Neural progenitor cell (in vitro differentiated cells): ENCODE data around the gene PDHX.

Source experiments
- CTCF ChIP-seq: fragments of 200-600 bp; sonication (generic); IDR thresholded peaks from 2 replicates; pipeline ENCODE4 v1.5.1; 2017; ENCODE audit warnings: antibody characterized with exemption, mild to moderate bottlenecking
- EZH2 ChIP-seq: fragments of 200-600 bp; sonication (generic); IDR thresholded peaks from 2 replicates; pipeline ENCODE4 v1.6.1; 2017; ENCODE audit warnings: antibody characterized with exemption, mild to moderate bottlenecking, moderate library complexity

- TF ChIP-seq EZH2 (no peak), CTCF (no peak)
Measured at GRCh38 chr11:34978236-34979191, 62.1 kb downstream of the PDHX start.
